HG02678 (cell line): Measurements from ENCODE around the gene SUV39H1.
"Not testable (repeated sequence)": the region's sequence is repeated elsewhere in the genome, so short reads cannot be mapped to it uniquely, and the experiment has no call there.

Experiments
- ATAC-seq: cut with Tn5 transposase; IDR thresholded peaks from one replicate; pipeline ENCODE4 v1.9.1; 2021; ENCODE audit warnings: mild to moderate bottlenecking, moderate library complexity; ENCODE audit not compliant: unreplicated experiment

SUV39H1 gene, protein sequence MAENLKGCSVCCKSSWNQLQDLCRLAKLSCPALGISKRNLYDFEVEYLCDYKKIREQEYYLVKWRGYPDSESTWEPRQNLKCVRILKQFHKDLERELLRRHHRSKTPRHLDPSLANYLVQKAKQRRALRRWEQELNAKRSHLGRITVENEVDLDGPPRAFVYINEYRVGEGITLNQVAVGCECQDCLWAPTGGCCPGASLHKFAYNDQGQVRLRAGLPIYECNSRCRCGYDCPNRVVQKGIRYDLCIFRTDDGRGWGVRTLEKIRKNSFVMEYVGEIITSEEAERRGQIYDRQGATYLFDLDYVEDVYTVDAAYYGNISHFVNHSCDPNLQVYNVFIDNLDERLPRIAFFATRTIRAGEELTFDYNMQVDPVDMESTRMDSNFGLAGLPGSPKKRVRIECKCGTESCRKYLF

DNA sequence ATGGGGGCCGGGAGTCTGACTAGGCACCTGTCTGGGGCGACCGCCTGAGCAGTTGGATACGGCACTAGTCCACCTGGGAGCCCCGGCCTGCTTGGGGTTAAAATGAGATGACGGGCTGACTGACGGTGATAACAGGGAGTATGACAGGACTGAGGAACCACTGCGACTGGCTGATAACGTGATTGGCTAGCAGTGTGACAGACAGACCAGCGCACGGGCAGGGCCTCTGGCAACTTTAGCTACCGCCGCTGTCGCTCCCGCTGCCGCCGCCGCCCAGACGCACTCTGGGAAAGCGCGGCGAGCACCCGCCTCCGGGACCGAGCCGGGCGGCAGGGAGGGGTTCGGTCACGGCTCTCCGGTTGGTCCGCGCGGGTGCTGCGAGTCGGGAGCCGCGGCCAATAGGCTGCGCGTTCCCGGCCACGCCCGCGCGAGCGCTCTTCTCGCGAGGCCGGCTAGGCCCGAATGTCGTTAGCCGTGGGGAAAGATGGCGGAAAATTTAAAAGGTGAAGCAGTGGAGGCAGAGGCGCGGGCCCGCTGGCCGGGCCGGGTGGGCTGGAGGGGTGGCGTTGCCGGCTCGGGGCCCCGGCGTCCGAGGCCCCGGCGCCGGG, at the start of gene SUV39H1:
Gene SUV39H1 (plus strand): TSS at position 434 of the 608 bp plus-strand sequence. CDS start 51 bp downstream, at position 485.
- peak; percentile 95 for ATAC-seq

- ATAC-seq, result no peak
Observed at GRCh38 chrX:48648336-48648751, 48.2 kb upstream of the SUV39H1 start.

- ATAC-seq, result no peak
Observed at GRCh38 chrX:48649102-48649501, 47.4 kb upstream of the SUV39H1 start.

GRCh38 chrX:48652055-48652579, 44.4 kb upstream of the SUV39H1 start:
- not testable (repeated sequence) for ATAC-seq

DNA sequence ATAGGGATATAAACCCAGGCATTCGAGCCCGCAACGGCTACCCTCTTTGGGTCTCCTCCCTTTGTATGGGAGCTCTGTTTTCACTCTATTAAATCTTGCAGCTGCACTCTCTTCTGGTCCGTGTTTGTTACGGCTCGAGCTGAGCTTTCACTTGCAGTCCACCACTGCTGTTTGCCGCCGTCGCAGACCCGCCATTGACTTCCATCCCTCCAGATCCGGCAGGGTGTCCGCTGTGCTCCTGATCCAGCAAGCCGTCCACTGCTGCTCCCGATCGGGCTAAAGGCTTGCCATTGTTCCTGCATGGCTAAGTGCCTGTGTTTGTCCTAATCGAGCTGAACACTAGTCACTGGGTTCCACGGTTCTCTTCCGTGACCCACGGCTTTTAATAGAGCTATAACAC, 41.8 kb upstream of the SUV39H1 start:
- ATAC-seq, result not testable (repeated sequence)

- ATAC-seq, result not testable (repeated sequence)
Observed at GRCh38 chrX:48659686-48660085, 36.8 kb upstream of the SUV39H1 start.

DNA sequence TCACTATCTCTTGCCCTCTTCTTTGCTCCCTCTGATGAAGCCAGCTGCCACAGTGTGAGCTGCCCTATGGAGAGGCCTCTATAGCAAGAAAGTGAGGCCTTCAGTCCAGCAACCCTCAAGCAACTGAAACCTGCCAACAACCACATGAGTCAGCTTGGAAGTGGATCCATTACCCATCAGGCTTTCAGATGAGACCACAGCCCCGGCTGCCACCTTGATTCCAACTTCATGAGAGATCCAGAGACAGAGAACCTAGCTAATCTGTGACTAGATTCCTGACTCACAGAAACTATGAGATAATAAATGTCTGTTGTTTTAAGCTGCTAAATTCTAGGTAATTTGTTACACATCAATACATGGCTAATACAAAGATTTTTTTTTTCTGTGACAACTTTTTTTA, 33.3 kb upstream of the SUV39H1 start:
- no peak for ATAC-seq

DNA sequence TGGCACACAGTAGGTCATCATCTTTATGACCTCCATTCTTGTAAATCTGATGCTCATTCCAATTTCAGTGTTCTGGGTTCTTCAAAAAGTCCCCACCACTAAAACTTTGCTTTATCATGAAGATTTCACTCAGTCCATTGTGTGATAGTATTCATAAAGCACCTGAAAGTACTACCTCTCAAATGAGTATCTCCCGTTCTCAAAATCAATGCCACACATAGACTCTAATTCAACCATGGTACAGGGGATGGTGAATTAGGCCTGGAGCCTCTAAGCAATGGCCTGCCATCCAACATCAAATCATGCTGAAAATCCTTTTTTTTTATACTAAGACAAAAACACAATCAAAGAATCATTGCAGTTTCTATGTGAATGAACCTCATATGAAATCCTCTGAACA, 32.4 kb upstream of the SUV39H1 start:
- ATAC-seq, result no peak

DNA sequence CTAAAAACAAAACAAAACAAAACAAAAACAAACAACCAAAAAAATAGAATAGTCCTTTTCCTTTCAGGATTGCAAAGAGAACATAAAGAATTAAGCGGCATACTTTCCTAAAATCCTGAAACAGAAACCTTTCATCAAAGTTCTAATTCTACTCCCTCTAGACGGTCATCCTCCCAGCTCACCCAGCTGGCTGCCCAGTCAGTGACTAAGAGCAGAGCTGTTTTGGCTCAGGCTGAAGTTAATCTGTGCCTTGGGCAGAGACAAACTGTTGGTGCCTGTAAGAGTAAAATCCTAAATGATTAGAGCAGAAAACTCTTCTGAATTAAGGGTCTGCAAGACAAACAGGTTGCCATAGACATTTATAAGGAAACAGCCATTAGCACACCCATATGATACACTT, 30.5 kb upstream of the SUV39H1 start:
- no peak for ATAC-seq

DNA sequence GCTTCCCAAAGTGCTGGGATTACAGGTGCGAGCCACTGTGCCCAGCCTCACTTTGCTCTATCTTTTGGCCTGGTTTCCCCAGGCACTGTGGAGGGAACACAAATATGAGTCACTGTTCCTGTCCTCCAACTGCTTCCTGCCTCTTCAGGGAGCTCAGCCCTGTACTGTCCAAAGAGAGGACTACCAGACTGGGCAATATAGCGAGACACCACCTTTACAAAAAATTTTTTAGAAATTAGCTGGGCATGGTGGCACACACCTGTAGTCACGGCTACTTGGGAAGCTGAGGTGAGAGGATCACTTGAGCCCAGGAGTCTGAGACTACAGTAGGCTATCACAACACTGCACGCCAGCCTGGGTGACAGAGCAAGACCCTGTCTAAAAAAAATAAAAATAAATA, 29.9 kb upstream of the SUV39H1 start:
- ATAC-seq, result no peak

GRCh38 chrX:48667509-48667908, 29.0 kb upstream of the SUV39H1 start:
- ATAC-seq, result no peak

- ATAC-seq, result not testable (repeated sequence)
Observed at GRCh38 chrX:48668187-48668586, 28.3 kb upstream of the SUV39H1 start.

DNA sequence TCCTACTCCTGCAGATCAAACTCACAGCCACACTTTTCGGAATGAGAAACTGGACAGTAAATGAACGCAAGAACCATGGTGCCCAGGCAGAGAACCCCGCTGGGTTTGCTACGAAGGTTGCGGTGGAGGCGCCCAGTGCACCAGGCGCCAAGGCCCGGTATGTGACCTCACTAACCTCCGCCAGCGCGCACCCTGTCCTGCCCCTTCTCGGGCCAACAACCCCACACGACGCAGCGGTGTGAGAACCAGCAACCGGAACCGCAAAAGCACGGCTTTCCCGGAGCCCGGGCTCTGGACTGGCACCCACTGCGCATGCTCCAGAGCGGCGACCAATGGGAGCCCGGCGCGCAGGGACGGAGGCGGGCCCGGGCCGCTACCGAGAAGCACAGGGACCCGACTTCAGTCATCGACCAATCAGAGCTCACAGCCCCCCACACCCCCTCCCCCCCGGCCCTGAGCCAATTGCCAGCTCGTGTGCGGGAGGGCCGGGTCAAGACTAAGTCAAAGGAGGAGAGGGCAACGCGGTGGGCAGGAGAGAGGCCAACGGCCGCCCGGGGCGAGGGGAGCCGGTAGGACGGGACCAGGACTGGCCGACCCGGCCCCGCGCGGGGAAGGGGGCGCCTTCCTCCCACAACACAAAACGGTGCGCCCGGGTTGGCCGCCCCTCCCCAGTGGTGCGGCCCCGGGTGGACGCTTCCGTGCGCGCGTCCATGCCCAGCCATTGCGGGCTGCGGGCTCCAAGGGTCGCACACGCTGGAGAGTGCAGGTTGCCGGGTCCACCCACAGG, 20.2 kb upstream of the SUV39H1 start:
- ATAC-seq, result peak; percentile 93

DNA sequence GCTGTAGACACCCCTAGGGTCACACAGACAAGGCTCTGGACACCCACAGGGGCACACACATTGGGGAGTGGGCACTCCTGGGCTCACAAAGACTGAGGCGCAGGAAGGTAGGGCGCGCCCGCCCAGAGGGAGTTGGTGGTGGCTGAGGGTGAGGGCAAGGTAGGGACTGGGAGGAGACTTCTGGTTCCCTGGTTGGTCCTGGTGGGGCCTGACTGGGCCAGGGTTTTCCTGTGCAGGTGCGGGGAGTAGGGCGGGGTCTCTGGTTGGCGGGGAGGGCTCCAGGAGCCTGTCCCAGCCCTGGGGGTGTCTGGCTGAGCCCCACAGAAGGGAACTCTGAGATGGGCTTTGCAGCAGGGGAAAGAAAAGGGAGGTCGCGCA, 19.7 kb upstream of the SUV39H1 start:
- ATAC-seq, result peak; percentile 11

DNA sequence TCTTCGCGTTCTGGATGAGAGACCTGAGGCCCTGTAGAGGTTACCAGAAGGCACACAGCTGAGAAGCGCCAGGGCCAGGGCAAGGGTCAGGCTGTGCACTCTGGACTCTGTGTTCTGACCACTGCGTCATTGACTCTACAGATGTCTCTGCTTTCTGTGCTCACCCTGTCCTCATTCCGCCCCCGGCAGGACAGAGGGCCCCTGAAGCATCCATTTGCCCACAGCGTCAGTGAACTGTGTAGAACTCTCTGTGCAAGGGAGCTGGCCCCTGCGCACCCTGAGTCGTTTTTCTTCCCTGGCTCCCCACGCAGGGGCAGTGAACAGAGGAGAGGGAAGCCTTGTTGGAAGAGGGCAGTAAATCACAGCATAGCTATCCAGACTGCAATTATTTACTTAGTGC, 19.0 kb upstream of the SUV39H1 start:
- ATAC-seq, result no peak

DNA sequence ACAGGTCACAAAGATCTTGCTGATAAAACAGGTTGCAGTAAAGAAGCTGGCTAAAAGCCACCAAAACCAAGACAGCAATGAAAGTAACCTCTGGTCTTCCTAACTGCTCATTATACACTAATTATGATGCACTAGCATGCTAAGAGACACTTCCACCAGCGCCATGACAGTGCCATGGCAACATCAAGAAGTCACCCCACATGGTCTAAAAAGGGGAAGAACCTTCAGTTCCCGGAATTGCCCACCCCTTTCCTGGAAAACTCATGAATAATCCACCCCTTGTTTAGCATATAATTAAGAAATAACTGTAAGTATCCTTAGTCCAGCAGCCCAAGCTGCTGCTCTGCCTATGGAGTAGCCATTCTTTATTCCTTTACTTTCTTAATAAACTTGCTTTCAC, 16.1 kb upstream of the SUV39H1 start:
- ATAC-seq, result not testable (repeated sequence)

DNA sequence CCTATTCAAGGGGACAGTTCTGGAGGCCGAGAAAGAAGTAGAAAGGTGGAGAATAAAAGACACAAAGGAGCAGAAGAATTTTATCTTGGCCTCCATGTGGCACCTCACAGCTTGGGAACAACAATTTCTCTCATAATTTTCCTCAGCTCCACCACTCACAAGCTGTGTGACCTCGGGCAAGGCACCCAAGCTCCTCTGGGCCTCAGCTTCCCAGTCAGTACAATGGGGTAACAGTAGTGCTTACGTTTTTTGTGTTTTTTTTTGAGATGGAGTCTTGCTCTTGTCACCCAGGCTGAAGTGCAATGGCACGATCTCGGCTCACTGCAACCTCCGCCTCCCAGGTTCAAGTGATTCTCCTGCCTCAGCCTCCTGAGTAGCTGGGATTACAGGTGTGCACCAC, 15.6 kb upstream of the SUV39H1 start:
- not testable (repeated sequence) for ATAC-seq

DNA sequence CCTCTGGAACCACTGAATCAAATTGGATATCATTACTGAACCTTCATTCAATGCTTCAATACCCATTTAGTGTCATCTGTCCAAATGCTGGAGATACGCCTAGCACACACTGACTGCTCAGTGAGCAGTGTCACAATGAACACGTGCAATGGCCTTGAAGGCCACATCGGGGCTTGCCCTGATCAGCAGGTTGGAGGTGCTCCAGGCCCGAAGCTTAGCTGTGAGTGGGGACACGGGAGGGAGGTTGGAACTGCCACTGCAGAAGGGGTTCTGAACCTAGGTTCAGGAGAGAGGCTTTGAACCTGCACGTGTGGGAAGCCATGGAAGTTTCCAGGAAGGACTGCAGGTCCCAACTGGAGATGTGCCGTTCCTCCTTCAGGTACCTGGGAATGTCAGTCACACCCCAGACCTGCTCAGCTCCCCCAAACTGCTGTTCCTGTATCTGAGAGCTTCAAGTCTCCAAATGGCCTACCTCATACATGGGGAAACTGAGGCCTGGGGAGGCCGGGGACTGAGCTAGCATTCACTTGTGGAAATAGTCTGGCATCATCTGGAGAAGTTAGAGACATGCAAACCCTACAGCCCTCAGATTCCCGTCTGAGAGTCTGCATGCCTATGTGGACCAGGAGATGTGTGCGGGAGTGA, 14.9 kb upstream of the SUV39H1 start:
- no peak for ATAC-seq

GRCh38 chrX:48682795-48683194, 13.7 kb upstream of the SUV39H1 start:
- not testable (repeated sequence) for ATAC-seq

GRCh38 chrX:48683411-48683982, 13.0 kb upstream of the SUV39H1 start, which contains the start of gene WAS:
TSS of gene WAS (plus strand) at chrX:48683799. CDS start at chrX:48683854, 55 bp downstream.
- peak; percentile 82 for ATAC-seq
